CD4-positive, alpha-beta T cell treated with Interleukin-4 for 1 hour (primary cell): ENCODE data around the gene RUSF1.
A peak's percentile ranks its signal among the peaks of the same experiment; 100 is the strongest.

Source experiments
- DNase-seq, 2 donors: peaks; one replicate each; pipeline ENCODE4 v3.0.0-alpha.2; 2020 to 2022

The RUSF1 gene

DNA sequence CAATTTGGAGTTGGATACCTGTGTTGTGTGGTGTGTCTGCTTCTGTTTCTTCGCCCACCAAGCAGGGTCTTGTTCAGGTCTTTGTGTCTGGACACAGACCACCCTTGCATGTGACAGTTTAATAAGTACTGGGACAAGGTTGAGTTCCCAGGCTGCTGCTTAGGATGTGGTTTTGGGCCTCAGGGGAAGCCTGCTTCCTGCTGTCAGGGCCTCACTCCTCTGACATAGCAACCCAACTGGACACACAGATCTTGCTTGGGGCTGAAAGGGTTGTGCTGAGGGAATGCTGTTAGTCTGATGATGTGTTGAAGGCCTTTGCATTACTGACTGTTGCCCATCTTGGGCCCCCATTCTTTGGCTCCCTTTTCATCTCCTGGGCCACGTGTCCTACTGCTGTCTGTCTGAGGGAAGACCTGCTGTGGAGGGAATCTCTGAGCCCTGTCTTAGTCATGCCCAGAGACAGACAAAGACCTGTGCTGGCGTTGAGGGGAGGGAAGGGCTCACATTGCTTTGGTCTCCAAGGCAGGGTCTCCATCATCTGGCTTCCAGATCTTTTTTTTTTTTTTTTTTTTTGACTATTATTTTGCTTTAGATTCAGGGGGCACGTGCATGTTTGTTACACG, 40.9 kb downstream of the RUSF1 start:
- no peak for DNase-seq

DNA sequence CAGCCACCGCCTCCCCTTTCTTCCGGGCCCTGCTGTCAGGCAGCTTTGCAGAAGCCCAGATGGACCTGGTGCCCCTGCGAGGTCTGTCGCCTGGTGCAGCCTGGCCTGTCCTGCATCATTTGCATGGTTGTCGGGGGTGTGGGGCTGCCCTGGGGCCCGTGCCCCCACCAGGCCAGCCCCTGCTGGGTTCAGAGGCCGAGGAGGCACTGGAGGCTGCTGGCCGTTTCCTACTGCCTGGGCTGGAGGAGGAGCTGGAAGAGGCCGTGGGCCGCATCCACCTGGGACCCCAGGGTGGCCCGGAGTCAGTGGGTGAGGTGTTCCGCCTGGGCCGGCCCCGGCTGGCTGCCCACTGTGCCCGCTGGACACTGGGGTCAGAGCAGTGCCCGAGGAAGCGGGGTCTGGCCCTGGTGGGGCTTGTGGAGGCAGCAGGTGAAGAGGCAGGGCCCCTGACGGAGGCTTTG, 41.8 kb downstream of the RUSF1 start:
- no peak for DNase-seq

DNA sequence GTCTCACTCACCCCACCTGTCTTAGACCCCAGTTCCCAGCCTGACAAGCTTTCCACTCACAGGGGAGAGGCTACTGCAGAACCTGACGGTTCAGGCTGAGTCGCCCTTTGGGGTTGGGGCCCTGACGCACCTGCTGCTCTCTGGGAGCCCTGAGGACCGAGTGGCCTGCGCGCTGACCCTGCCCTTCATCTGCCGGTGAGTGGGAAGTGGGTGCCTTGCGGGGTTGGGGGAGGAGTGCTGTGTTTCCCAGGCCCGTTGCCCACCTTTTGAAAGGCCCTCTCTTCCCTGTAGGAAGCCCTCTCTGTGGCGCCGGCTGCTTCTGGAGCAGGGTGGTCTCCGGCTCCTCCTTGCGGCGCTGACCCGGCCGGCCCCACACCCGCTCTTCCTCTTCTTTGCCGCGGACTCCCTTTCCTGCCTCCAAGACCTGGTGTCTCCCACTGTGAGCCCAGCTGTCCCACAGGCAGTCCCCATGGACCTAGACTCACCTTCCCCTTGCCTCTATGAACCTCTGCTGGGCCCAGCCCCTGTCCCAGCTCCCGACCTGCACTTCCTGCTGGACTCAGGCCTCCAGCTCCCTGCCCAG, 42.3 kb downstream of the RUSF1 start:
- DNase-seq, result no peak

DNA sequence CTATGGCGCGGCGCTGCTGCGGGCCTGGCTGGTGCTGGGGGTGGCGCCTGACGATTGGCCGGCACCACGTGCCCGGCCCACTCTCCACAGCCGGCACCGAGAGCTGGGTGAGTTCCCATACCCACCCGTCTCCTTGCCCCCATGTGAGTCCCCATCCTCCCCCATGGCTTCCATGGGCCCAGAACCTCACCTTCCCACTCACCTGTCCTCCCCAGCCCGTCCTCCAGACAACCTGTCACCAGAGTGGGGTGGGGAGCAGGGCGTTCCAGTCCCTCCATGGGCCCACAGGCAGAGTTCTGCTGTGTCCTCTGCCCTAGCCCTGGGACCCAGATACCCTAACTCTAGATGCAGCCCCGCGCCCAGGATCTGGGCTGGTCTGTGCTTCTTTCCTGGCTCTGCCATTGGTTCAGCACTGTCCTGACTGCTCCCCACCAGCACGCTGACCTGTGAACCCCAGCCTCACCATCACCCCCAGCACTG, 43.4 kb downstream of the RUSF1 start:
- DNase-seq, result no peak

DNA sequence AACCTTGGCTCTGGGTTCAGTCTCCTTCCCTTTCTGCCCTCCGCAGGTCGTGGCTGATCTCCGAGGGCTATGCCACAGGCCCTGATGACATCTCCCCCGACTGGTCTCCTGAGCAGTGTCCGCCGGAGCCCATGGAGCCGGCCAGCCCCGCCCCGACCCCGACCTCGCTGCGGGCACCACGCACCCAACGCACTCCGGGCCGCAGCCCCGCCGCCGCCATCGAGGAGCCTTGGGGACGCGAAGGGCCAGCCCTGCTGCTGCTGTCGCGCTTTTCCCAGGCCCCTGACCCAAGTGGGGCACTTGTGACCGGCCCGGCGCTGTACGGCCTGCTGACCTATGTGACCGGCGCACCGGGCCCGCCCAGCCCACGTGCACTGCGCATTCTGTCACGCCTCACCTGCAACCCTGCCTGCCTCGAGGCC, 43.8 kb downstream of the RUSF1 start:
- DNase-seq, result no peak

DNA sequence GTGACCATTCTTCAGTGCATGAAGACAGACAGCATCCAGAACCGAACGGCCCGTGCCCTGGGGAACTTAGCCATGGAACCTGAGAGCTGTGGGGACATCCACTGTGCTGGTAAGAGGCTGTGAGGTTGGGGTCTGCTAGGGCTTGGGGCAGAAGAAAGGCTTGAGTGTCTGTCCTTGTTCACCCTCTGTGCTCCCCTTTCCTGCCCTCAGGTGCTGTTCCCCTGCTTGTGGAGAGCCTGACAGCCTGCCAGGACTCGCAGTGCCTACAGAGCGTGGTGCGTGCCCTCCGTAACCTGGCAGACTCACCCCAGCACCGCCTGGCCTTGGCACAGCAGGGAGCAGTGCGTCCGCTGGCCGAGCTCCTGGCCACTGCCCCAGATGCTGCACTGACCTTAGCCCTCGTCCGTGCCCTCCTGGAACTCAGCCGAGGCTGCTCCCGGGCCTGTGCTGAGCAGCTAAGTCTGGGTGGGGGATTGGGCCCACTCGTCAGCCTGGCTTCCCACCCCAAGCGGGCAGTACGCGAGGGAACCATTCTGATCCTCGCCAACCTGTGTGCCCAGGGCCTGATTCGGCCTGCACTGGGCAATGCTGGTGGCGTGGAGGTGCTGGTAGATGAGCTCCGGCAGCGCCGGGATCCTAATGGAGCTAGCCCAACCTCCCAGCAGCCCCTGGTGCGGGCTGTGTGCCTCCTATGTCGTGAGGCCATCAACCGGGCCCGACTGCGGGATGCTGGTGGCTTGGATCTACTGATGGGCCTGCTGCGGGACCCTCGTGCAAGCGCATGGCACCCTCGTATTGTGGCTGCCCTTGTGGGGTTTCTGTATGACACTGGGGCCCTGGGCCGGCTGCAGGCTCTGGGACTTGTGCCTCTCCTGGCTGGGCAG, 46.0 kb downstream of the RUSF1 start:
- DNase-seq, result no peak

DNA sequence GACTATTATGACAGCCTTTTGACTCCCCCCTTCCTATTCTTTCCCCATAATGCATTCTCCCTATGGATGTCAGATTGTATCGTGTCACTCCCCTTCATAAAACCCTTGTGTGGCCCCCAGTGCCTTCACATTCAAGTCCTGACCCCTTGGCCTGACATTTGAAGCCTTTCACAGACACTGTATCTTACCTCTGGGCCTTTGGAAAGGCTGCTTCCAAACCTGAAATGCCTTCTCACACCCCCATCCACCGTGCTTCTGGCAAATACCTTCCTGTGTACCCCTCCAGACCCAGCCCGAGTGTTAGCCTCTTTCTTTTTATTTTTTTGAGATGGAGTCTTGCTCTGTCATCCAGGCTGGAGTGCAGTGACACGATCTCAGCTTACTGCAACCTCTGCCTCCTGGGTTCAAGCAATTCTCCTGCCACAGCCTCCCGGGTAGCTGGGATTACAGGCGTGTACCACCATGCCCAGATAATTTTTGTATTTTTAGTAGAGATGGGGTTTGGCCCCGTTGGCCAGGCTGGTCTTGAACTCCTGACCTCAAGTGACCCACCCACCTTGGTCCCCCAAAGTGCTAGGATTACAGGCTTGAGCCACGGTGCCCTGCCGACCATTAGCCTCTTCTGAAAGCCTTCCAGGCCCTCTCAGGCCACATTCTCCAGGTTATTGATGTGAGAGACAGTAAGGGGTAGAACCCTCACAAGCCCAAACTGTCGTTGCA, 46.8 kb downstream of the RUSF1 start:
- no peak for DNase-seq

DNA sequence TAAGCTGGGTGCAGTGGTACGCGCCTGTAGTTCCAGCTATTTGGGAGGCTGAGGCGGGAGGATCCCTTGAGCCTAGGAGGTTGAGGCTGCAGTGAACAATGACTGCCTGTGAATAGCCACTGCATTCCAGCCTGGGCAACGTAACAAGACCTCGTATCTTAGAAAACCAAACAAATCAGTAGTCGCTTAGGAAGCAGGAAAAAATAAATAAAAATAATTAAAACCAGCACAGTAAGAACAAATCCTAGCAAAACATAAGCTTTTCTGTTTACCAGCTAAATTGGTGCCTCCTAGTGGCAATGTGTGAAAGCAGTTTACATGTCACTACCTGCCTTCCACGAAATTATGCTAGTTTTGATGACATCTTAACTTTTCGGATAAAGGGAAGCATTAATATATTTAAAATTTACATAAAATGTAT, 47.6 kb downstream of the RUSF1 start:
- DNase-seq, result peak in 1 of 2 donors; percentile 69

DNA sequence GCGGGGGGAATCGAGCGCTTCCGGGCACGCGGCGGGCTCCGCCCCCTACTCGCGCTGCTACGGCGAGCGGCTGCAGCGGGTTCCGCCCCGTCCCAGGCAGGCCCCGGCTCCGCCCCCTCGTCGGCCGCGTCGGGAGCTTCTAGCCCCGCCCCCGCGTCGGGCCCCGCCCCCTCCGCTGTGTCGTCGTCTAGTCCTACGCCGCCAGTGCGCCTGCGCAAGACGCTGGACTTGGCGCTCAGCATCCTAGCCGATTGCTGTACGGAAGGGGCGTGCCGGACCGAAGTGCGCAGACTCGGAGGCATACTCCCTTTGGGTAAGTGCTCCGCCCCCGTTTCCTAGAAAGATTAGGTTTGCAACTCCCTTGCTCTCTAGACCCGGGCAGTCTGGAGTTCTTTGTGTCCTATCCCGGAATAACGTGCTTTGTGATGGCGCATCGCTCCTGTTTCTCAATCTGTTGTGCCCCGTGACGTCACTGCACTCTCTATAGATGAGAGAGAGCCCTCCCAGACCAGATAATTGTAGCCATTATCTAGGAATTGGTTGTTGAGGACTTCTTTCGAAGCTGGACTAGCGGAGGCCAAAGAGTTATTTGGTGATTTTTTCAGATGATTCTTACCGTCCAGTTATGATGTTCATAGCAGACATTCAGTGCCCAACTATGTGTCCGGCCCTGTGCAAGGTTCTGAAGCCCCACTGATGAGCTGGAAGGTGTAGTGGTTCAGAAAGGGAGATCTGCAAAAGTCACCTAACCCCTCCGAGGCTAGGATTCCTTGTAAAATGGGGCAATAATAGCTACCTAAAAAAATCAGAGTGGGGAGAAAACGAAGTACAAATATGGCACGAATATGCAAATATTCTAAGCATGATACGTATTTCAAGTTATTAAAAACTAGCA, 48.3 kb downstream of the RUSF1 start:
- DNase-seq, result peak; percentile 99 to 100

DNA sequence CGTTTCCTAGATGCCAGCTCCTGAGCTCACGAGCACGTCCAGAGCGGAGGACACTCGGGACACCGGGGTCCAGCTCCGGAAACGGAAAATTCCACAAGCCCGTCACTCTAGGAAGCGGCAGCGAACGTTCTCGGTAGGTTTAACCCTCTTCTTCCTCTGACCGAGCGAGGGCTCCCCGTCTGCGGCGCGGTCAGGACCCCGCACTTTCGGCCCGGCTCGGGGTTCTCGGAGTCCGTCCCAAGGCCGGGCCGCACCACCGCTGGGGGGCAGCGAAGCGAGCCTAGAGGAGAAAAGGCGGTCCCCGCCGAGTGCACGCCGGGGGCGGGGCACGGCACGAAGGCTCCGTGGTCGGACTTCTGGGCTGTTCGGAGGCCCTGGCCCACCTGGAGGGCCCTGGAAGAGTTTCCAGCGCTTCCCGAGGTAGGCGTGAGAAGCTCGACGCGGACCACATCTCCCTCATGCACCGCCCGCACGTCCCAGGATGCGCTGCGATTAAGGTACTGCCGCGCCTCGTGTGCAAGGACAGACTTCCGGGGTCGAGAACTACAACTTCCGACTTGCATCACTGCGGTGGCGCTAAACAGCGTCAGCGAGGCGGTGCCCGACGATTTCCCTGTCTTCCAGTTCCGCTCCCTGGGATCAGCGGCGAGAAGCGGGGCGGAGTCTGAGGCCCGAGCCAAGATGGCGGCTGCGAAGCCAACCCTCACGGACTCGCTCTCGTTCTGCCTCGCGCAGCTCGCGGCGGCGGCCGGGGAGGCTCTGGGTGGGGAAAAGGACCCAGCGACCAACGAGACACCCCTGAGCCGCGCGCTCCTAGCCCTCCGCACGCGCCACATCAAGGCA, 49.1 kb downstream of the RUSF1 start, which contains the start of gene ARMC5:
TSS of gene ARMC5 (plus strand) at position 658 of the 843 bp plus-strand sequence. CDS start at position 682, 24 bp downstream.
- peak; percentile 98 for DNase-seq

DNA sequence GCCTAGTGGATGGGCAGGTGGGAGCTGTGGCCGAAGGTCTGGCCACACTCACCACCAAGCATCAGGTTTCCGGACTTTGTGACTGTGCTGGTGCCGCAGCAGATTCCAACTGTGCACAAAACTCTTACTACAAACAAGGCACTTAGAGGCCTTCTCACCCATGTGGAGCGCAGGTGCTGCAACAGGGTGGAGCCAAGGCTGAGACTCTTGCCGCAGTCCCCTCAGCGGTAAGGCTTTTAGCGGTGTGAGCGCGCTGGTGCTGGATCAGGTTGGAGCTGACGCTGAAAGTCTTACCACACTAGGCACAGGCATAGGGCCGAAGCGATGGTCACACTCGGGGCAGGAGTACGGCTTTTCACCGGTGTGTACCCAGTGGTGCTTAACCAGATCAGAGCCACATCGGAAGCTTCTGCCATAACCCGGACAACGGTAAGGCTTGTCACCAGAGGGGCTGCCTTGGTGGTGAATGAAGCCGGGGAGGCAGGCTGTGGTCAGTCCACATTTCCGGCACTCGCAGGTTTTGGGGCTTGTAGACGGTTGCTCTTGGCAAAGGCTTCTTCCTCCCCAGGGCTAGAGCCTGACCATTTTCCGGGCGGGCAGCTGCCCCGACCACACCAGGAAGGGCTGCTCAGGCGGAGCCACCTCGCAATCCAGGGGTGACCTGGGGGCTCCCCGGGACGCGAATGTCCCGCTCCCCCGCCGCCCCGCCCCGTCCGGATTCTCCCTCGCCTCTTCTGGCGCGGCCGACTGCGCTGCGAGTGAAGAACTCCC, 49.9 kb downstream of the RUSF1 start:
- peak; percentile 52 to 61 for DNase-seq

DNA sequence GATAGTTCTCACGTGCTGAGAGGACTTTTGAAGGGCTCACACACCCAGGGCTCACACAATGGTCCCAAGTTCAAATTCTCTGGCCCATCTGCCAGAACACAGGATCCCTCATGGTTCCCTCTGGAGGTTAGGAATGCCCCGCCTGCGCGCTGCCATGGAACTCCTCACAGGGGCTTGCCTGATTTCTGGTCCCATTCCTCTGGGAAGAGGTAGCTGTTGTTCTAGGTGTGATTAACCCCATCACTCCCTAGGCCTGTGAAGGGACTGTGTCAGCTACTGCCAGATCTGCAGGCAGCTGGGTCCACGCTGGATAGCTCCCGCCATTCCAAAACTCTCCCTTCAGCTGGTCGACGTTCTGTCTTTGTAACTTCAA, 51.2 kb downstream of the RUSF1 start:
- no peak for DNase-seq

DNA sequence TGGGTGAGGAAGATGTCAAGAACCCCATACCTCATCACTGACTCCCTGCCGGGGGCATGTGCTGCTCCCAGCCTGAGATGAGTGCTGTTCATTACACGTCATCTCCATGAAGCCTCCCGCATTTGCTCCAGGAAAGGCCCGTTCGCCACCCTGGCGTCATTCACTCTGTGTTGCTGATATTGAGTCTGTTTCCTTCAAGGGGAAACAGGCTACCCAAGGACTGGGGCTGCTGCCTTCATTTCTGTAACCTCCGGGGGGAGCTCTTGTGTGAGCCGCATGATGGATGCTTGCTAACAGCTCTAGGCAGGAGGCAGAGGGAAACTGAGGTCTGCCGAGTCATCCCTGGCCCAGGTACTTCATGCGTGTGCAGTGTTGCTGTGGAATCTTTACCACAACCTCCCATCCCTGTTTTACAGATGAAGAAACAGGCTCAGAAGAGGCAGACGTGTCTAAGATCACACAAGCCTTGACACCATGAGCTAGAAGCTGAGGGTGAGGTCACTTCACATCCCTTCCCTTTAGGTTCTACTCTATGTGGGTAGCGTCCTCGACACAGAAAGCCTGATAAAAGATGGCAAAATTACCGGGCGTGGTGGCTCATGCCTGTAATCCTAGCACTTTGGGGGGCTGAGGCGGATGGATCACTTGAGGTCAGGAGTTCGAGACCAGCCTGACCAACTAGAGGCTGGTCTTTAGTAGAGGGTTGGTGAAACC, 52.4 kb downstream of the RUSF1 start:
- peak in 1 of 2 donors; percentile 40 for DNase-seq

DNA sequence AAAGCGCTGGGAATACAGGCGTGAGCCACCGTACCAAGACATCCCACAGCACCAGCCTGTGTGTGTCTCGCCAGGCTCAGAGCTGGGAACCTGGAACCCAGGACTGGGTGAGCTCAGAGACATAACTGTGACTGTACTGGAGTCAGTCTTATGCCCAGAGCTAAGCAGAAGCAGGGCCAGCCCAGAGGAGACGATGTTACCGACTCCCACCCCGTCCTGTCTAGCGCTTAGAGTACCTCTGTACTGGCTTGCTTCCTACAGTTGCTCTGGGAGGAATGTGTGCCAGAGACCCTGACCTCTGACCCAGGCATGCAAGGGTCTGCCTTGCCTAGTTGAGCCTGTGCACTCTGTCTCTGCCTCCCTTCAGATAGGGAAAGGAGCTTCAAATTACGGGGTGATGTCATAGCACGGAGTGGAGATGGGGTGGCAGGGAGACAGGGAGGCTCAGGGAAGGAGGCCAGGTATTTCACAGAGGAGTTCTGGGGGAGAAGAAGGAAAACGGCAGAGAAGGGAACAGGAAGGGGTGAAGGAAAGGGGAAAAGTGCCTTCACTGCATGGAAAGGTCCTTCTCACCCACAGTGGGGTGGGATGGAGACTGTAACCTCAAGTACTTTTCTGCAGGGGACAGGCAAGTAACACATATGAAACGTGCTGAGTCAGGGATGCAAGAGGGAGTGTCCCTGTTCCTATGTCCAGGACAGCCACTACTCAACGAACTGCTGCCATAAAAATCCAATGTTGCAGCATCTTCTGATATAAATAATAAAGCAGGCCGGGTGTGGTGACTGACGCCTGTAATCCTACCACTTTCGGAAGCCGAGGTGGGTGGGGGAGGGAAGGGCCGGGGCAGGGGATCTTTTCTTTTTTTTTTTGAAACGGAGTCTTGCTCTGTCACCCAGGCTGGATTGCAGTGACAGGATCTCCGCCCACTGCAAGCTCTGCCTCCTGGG, 54.7 kb downstream of the RUSF1 start:
- peak in 1 of 2 donors; percentile 64 for DNase-seq

DNA sequence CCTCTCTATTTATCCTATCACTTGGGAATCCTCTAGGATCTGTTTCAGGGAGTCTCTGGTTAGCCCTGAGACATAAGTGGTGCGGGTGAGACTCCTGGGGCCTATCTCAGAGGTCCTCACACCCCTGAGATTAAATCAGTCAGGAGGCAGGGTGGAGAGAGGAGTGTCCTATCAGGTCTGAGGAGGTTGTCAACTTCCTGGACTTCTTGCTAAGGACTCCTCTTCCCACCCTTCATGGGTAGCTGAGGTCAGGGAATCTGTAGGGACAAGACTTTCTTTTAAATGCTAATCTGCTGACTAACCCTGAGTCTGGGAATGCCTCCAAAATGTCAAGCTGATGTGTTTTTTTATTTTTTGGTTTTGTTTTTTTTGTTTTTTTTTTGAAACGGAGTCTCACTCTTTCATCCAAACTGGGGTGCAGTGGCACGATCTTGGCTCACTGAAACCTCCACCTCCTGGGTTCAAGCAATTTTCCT, 55.5 kb downstream of the RUSF1 start:
- no peak for DNase-seq

DNA sequence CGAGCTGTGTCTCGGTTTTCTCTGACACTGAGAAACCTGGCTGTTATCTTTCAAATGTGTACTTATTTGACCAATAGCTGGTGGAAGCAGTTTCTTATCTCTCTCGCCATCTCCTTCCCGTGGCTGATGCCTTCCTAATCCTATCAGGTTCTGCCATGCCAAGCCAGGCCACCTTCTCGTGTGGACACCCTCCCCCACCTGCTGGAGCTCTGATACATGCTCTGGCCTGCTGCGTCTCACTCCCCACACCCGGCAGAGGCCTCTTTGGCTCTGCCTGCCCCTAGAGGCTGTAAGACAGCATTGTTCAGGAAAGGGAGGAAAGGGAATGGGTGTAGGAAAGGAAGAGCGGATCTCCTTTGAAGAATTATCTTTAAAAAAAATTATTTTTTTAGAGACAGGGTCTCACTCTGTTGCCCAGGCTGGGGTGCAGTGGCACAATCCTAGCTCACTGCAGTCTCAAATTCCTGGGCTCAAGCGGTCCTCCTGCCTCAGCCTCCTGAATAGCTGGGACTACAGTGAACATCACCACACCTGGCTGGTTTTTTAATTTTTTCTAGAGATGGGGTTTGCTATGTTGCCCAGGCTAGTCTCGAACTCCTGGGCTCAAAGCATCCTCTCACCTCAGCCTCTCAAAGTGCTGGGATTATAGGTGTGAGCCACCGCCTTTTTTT, 56.4 kb downstream of the RUSF1 start:
- DNase-seq, result no peak

DNA sequence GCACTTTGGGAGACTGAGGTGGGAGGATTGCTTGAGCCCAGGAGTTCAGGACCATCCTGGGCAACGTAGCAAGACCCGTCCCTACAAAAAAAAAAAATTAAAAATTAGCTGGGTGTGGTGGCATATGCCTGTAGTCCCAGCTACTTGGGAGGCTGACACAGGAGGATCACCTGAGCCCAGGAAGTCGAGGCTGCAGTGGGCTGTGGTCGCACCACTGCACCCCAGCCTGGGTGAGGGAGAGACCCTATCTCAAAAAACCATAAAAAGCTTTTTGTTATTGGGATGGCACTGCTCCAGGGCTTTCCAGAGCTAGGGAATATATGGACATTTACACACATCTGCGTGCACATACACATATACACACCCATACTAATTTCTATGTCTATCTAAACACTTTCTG, 57.0 kb downstream of the RUSF1 start:
- DNase-seq, result no peak
